ENCODE data around the gene FOXM1. TPM values are rescaled to one million over a fixed set of nuclear protein-coding genes. Genes with fewer than 3 reads are reported as not detected.

The FOXM1 gene
- total and polyA plus RNA-seq, 10 of the 15 experiments (the other 5 are each of a cell fraction or from before 2014, with no cell fraction given) = 15.1 to 63.2 (median 34.2) TPM

GRCh38 chr12:2862876-2863275 lies 14.1 kb downstream of the FOXM1 start:
- Histone ChIP-seq H3K4me2 (ENCODE audit: control insufficient read depth, insufficient read depth) (no peak overlapping the region), H3K4me1 (ENCODE audit: control insufficient read depth, insufficient read depth, low read length) (no peaks in the 10 kb centered on the region), H3K27me3 (replicated peaks in 1 of 2; ENCODE audit: control insufficient read depth in 2 of 2, insufficient read depth in 2 of 2, low read length in 1 of 2) (no peaks in the 10 kb centered on the region), H3K9ac (ENCODE audit: control insufficient read depth, insufficient read depth, low read length) (no peak overlapping the region), H3K4me3 (no peak overlapping the region), H3K36me3 (ENCODE audit: control insufficient read depth in 2 of 2, insufficient read depth in 2 of 2, low read length in 1 of 2) (peaks cover 34 to 39% of the 10 kb centered on the region in 2 experiments), H3K9me3 (replicated peaks; ENCODE audit: control insufficient read depth, insufficient read depth, low read length) (no peaks in the 10 kb centered on the region), H3K27ac (ENCODE audit: control insufficient read depth, insufficient read depth) (no peak overlapping the region), H2AFZ (ENCODE audit: control insufficient read depth, low read depth, low read length) (no peak overlapping the region), H4K20me1 (ENCODE audit: control insufficient read depth, insufficient read depth) (no peaks in the 10 kb centered on the region), H3K79me2 (ENCODE audit: control insufficient read depth, insufficient read depth, low read length) (no peaks in the 10 kb centered on the region)
- intact Hi-C loops (cut with micrococcal nuclease; ENCODE audit: unreplicated experiment) (no loop called here), in situ Hi-C loops (cut with MboI) (no loop called here)
- WGBS (ENCODE audit: insufficient coverage, insufficient replicate concordance, low lambda C conversion rate, missing lambda C conversion rate) = 85% methylated on average over 7 of the region's 7 CpGs
- DNase-seq (ENCODE audit: low read depth, low spot score) = no peak
- no TSS peak for BruUV-seq (replicated peaks)
- ATAC-seq = no peak
- no peak for FAIRE-seq
- ChIA-PET POLR2A (interaction anchor here (0.6 kb wide), 1 partner anchor 24 kb away, joined by 3 read pairs; no protein-coding TSS in a partner anchor), RAD21 (ENCODE audit: unreplicated experiment) (no interaction called here), CTCF (interaction anchor here (1.0 kb wide), 1 partner anchor 82 kb away, joined by 3 read pairs; no protein-coding TSS in a partner anchor), SMC1A (ENCODE audit: uncharacterized antibody, unreplicated experiment) (no interaction called here)
- TF ChIP-seq POLR2AphosphoS2 (IDR thresholded peaks at IDR 0.05; ENCODE audit: low read depth, low read length) (no peak), ZNF687 (IDR thresholded peaks at IDR 0.05) (no peak), FOXM1 (IDR thresholded peaks at IDR 0.05; ENCODE audit: low read depth, low read length) (no peak), KDM1A (IDR thresholded peaks at IDR 0.05; ENCODE audit: borderline replicate concordance) (no peak), BRCA1 (IDR thresholded peaks at IDR 0.05; ENCODE audit: low read depth, low read length) (no peak), TAF1 (IDR thresholded peaks at IDR 0.05; ENCODE audit: borderline replicate concordance, low read depth, low read length) (no peak), SIN3A (IDR thresholded peaks at IDR 0.05; ENCODE audit: low read depth, low read length) (no peak), HCFC1 (IDR thresholded peaks at IDR 0.05; ENCODE audit: low read length) (no peak), E2F4 (IDR thresholded peaks at IDR 0.05; ENCODE audit: low read depth, low read length) (no peak), IKZF2 (IDR thresholded peaks at IDR 0.05) (no peak), SMAD5 (IDR thresholded peaks at IDR 0.05; ENCODE audit: low read depth) (no peak), MTA3 (IDR thresholded peaks at IDR 0.05; ENCODE audit: borderline replicate concordance, low read length) (no peak)
- TF ChIP-seq, protein P1, sequence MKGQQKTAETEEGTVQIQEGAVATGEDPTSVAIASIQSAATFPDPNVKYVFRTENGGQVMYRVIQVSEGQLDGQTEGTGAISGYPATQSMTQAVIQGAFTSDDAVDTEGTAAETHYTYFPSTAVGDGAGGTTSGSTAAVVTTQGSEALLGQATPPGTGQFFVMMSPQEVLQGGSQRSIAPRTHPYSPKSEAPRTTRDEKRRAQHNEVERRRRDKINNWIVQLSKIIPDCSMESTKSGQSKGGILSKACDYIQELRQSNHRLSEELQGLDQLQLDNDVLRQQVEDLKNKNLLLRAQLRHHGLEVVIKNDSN (IDR thresholded peaks at IDR 0.05; ENCODE audit: borderline replicate concordance, extremely low read length, insufficient read depth, low read depth, low read length) = no peak
- TF ChIP-seq, protein P2, sequence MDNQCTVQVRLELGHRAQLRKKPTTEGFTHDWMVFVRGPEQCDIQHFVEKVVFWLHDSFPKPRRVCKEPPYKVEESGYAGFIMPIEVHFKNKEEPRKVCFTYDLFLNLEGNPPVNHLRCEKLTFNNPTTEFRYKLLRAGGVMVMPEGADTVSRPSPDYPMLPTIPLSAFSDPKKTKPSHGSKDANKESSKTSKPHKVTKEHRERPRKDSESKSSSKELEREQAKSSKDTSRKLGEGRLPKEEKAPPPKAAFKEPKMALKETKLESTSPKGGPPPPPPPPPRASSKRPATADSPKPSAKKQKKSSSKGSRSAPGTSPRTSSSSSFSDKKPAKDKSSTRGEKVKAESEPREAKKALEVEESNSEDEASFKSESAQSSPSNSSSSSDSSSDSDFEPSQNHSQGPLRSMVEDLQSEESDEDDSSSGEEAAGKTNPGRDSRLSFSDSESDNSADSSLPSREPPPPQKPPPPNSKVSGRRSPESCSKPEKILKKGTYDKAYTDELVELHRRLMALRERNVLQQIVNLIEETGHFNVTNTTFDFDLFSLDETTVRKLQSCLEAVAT (IDR thresholded peaks at IDR 0.05) = no peak

Data from GM12878 (cell line).